Tibial nerve (tissue), 4 donors: ENCODE measurements around the gene NCMAP. TPM values are rescaled to one million over a fixed set of nuclear protein-coding genes. Genes with fewer than 3 reads are reported as not detected.

ENCODE experiments used
- DNase-seq, 2 donors: peaks; one replicate each; pipeline ENCODE4 v3.0.0-alpha.2; 2019; ENCODE audit warnings: low spot score in 2 of 2
- H3K27ac ChIP-seq, 4 donors: fragments of 200-600 bp; sonication (generic) in 3 of 4; one replicate each; pipeline ENCODE4 v1.5.1; 2017 to 2019; ENCODE audit warnings: mild to moderate bottlenecking in 1 of 4
- H3K27me3 ChIP-seq, 2 donors: fragments of 200-600 bp; sonication (generic) in 1 of 2; one replicate each; pipeline versions ENCODE4 v1.5.1 to v1.6.0; 2017 to 2019
- H3K36me3 ChIP-seq, 3 donors: fragments of 200-600 bp; sonication (generic); one replicate each; pipeline ENCODE4 v1.5.1; 2018 to 2019
- H3K4me1 ChIP-seq, 4 donors: fragments of 200-600 bp; sonication (generic) in 3 of 4; one replicate each; pipeline ENCODE4 v1.5.1; 2017 to 2019
- H3K4me3 ChIP-seq, 4 donors: fragments of 200-600 bp; sonication (generic) in 3 of 4; one replicate each; pipeline ENCODE4 v1.5.1; 2017 to 2019; ENCODE audit warnings: mild to moderate bottlenecking in 1 of 4, moderate library complexity in 1 of 4
- H3K9me3 ChIP-seq, 4 donors: fragments of 200-600 bp; sonication (generic) in 3 of 4; one replicate each; pipeline ENCODE4 v1.5.1; 2017 to 2019
- CTCF ChIP-seq, 5 experiments: fragments of 200-600 bp in 3 of 5; fragments of 450-650 bp in 2 of 5; sonication (generic) in 3 of 5; IDR thresholded peaks; one replicate each; pipeline ENCODE4 v1.5.1; 2016 to 2019; ENCODE audit warnings: antibody characterized with exemption in 5 of 5, mild to moderate bottlenecking in 3 of 5, moderate library complexity in 2 of 5
- EP300 ChIP-seq, 2 donors: sonication (generic); formaldehyde crosslinking; IDR thresholded peaks; one replicate each; pipeline ENCODE4 v1.6.1; 2017; ENCODE audit warnings: antibody characterized with exemption in 2 of 2, mild to moderate bottlenecking in 1 of 2
- POLR2A ChIP-seq, 2 donors: fragments of 450-650 bp; IDR thresholded peaks; one replicate each; pipeline ENCODE4 v1.6.1; 2017; ENCODE audit warnings: antibody characterized with exemption in 2 of 2, mild to moderate bottlenecking in 2 of 2, moderate library complexity in 2 of 2
- WGBS, 2 donors: methylation state at CpG; one replicate each; pipeline ENCODE4 v1.1.5; 2018; 5-methylcytosine and 5-hydroxymethylcytosine counted together
- total RNA-seq, 4 donors: library from RNA; depleted of rRNA; stranded (reverse); fragments of >200 nt; gene quantifications; one replicate each; pipeline ENCODE4 v1.1.0, GENCODE V29; 2016

The NCMAP gene
- total RNA-seq, 4 donors from 2014 or later: 49.2 to 191 (median 141) TPM

DNA sequence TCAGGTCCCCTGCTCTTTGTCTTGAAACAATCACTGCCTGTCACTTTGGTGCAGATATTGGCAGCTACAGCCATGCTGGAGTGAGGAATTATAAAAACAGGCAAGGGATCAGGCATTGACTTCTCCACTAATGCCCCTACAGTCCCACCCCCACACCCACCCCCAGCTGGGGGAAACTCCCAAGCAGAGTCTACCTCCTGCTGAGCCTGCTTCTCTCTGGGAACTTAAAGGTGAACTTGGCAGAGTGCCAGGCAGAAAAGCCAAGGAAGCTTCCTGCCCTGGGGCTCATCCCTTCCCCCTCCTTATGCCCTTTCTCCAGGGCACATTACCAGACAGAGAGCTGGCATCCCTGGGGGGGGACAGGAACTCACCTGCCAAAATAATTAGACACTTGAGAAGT is 6.7 kb downstream of the NCMAP start:
- DNase-seq: no peak
- H3K27me3 ChIP-seq: no peaks in the 10 kb centered on the region
- no peaks in the 10 kb centered on the region for H3K9me3 ChIP-seq
- no peaks in the 10 kb centered on the region for H3K36me3 ChIP-seq
- peaks cover 0 to 17% (median 0%) of the 10 kb centered on the region in 4 donors for H3K4me1 ChIP-seq
- no peak for TF ChIP-seq EP300 (IDR thresholded peaks at IDR 0.05)
- TF ChIP-seq CTCF (IDR thresholded peaks at IDR 0.05): no peak
- TF ChIP-seq POLR2A (IDR thresholded peaks at IDR 0.05): no peak
- H3K4me3 ChIP-seq: no peak overlapping the region
- no peak overlapping the region for H3K27ac ChIP-seq

- no peaks in the 10 kb centered on the region for H3K9me3 ChIP-seq
- no peaks in the 10 kb centered on the region for H3K27me3 ChIP-seq
- no peak for DNase-seq
- H3K4me3 ChIP-seq: no peak overlapping the region
- TF ChIP-seq POLR2A (IDR thresholded peaks at IDR 0.05): no peak
- TF ChIP-seq CTCF (IDR thresholded peaks at IDR 0.05): no peak
- no peak for TF ChIP-seq EP300 (IDR thresholded peaks at IDR 0.05)
- H3K4me1 ChIP-seq: peaks cover 0 to 4% (median 0%) of the 10 kb centered on the region in 4 donors
- no peak overlapping the region for H3K27ac ChIP-seq
- WGBS, 2 donors: 36 to 42% methylated on average over 2 of the region's 2 CpGs
- no peaks in the 10 kb centered on the region for H3K36me3 ChIP-seq
Observed at GRCh38 chr1:24564695-24565094, 8.8 kb downstream of the NCMAP start.

- Histone ChIP-seq H3K4me3 (no peak overlapping the region), H3K27ac (no peak overlapping the region), H3K27me3 (no peaks in the 10 kb centered on the region), H3K4me1 (peaks cover 0 to 4% (median 0%) of the 10 kb centered on the region in 4 donors), H3K9me3 (no peaks in the 10 kb centered on the region), H3K36me3 (no peaks in the 10 kb centered on the region)
- 75 to 83% methylated on average over 3 of the region's 3 CpGs for WGBS, 2 donors
- DNase-seq: no peak
- TF ChIP-seq EP300 (IDR thresholded peaks at IDR 0.05) (no peak), POLR2A (IDR thresholded peaks at IDR 0.05) (no peak), CTCF (IDR thresholded peaks at IDR 0.05) (no peak)
Observed at GRCh38 chr1:24566236-24566867, 10.5 kb downstream of the NCMAP start.

GRCh38 chr1:24567792-24568388 is 12.0 kb downstream of the NCMAP start:
- no peak for DNase-seq
- no peaks in the 10 kb centered on the region for H3K9me3 ChIP-seq
- peak overlapping the region in 2 of 4 donors; percentile 8 to 9 for H3K27ac ChIP-seq
- WGBS, 2 donors: 54 to 60% methylated on average over 17 of the region's 17 CpGs
- H3K4me3 ChIP-seq: no peak overlapping the region
- no peaks in the 10 kb centered on the region for H3K36me3 ChIP-seq
- TF ChIP-seq CTCF (IDR thresholded peaks at IDR 0.05) (no peak), EP300 (IDR thresholded peaks at IDR 0.05) (no peak), POLR2A (IDR thresholded peaks at IDR 0.05) (no peak)
- peaks cover 0 to 4% (median 0%) of the 10 kb centered on the region in 4 donors for H3K4me1 ChIP-seq
- H3K27me3 ChIP-seq: no peaks in the 10 kb centered on the region

GRCh38 chr1:24568475-24568874 is 12.6 kb downstream of the NCMAP start:
- H3K27ac ChIP-seq: peak overlapping the region in 2 of 4 donors; percentile 8 to 37
- H3K27me3 ChIP-seq: no peaks in the 10 kb centered on the region
- H3K4me1 ChIP-seq: peaks cover 0 to 4% (median 0%) of the 10 kb centered on the region in 4 donors
- H3K9me3 ChIP-seq: no peaks in the 10 kb centered on the region
- WGBS, 2 donors: 75 to 92% methylated on average over 2 of the region's 2 CpGs
- TF ChIP-seq CTCF (IDR thresholded peaks at IDR 0.05) (no peak), POLR2A (IDR thresholded peaks at IDR 0.05) (no peak), EP300 (IDR thresholded peaks at IDR 0.05) (no peak)
- no peak for DNase-seq
- no peaks in the 10 kb centered on the region for H3K36me3 ChIP-seq
- no peak overlapping the region for H3K4me3 ChIP-seq
